Measurements from ENCODE around the gene SRA1.
A peak's percentile ranks its signal among the peaks of the same experiment; 100 is the strongest.

SRA1 gene

GRCh38 chr5:140567136-140567818 is 10.0 kb upstream of the SRA1 start:
- no peak overlapping the region for H3K4me3 ChIP-seq (ENCODE audit: low read depth, low read length)
- DNase-seq (ENCODE audit: low read depth) = no peak
- no peak for TF ChIP-seq CTCF (IDR thresholded peaks at IDR 0.05; ENCODE audit: low read depth, low read length, missing control alignments)

DNA sequence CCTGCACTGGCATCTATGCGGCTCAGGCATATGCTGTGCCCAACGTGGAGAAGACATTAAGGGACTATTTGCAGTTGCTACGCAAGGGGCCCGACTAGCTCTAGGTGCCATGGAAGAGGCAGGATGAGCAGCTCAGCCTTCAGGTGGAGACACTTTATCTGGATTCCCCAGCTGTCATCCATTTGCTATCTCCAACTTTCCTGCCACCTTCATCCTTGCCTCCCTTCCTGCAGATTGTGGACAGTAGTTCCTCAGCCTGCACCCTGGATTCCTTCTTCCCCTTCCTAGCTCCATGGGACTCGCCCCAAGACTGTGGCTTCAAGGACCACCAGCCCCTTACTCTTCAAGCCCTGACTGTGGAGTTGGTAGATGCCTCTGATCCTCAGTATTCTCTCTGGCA is 9.4 kb upstream of the SRA1 start:
- no peak for TF ChIP-seq CTCF (IDR thresholded peaks at IDR 0.05; ENCODE audit: low read depth, low read length, missing control alignments)
- DNase-seq (ENCODE audit: low read depth) = no peak
- no peak overlapping the region for H3K4me3 ChIP-seq (ENCODE audit: low read depth, low read length)

- H3K4me3 ChIP-seq (ENCODE audit: low read depth, low read length) = peak overlapping the region; percentile 80
- TF ChIP-seq CTCF (IDR thresholded peaks at IDR 0.05; ENCODE audit: low read depth, low read length, missing control alignments) = no peak
- no peak for DNase-seq (ENCODE audit: low read depth)
These were observed 8.5 kb upstream of the SRA1 start for GRCh38 chr5:140565780-140566095.

DNA sequence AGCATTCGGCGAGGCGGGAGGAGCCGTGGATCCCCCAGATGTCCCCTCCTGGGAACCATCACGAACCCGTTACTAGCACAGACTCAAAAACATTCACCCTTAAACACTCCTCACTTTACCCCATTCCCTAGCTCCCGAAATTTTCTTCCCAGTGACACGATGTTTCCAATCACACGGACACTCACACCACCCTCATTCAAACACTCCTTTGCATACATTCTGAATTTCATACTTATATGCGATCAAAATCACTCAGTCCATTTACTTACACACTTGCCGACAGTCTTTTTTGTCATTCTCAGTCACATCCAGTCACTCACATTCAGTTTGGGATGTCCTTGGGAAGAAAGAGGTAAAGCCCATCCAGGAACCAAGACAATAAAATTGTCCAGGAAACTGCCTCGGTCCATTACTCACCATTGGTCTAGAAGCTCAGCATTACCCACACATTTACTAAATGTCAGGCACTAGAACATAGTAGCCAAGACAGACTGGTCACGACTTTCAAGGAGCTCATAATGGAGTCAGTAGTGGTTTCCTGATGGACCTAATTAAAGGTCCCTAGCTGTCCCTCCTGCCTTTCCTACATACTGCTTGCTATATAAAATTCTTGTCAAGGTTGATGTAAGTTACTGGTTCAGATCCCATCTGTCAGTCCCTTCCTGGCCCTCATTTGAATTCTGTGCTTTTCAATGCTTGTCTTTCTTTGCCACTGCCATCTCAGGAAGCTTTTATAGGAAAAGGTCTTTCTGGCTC is 7.9 kb upstream of the SRA1 start:
- no peak for DNase-seq (ENCODE audit: low read depth)
- peak overlapping the region; percentile 80 for H3K4me3 ChIP-seq (ENCODE audit: low read depth, low read length)
- no peak for TF ChIP-seq CTCF (IDR thresholded peaks at IDR 0.05; ENCODE audit: low read depth, low read length, missing control alignments)

DNA sequence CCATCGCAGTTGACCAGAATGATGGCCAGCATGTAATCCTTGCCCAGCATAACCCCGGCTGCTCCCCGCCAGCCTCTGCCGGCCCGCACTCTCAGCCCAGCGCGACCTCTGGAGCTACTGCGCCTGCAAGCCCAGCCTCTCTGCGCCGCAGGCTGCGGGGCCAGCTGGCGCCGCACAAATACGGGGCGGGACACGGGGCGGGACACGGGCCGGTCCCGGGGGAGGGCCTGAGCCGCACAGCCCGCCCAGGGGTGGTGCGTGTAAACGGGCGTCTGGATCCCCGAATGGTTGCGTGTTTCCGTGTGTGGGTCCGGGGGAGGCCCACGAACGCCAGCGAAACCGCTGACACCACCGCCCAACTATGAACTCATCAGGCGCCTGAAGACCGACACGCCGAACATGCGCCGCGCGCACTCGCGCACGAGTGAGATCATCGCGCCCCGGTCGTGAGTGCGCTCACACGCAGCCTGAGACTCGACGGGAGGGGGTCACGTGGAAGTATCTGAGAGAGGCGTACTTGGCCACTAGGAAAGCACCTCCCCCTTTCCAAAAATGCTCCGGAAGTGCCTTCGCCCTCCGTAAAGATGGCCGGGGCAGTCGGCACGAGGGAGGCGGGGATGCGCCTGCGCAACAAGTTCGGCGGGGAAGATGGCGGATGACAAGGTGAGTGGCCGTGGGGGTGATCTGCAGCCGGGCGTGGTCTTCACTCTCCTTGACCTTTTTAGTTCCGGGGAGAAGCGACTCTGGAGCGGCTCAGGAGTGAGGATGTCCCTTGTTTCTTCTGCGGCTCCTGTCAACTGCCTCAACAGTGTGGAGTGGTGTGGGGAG is 7.1 kb upstream of the SRA1 start, which contains the start of the genes APBB3 and SLC35A4:
APBB3 (minus strand) TSS at position 403 of the 828 bp plus-strand sequence; CDS start at position 50, 353 bp downstream.
SLC35A4 (plus strand) TSS at position 633 of the 828 bp plus-strand sequence. CDS start 2,342 bp downstream, outside the sequence.
- DNase-seq (ENCODE audit: low read depth) = peak; percentile 97
- TF ChIP-seq CTCF (IDR thresholded peaks at IDR 0.05; ENCODE audit: low read depth, low read length, missing control alignments) = no peak
- peak within 1 kb of the TSS; percentile 80 for H3K4me3 ChIP-seq (ENCODE audit: low read depth, low read length)

DNA sequence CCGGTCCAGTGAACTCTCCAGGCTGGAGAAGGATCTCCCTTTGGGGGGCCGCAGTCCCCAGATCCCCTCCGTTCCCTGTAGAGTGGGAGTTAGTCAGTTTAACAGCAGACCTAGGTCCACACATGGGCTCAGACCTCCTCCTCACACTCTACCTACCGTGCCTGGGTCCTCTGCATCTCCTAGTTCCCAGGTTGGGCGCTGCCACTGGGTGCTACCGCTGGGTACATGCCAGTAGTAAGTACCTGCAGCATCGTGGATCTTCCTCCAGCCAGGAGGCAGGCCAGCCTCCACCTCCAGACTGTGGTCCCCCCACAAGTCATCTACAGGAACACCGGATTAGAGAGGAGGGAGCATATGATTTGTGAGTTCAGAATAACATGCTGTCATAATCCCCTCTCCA is 6.3 kb upstream of the SRA1 start:
- no peak for DNase-seq (ENCODE audit: low read depth)
- H3K4me3 ChIP-seq (ENCODE audit: low read depth, low read length) = peak overlapping the region; percentile 80
- TF ChIP-seq CTCF (IDR thresholded peaks at IDR 0.05; ENCODE audit: low read depth, low read length, missing control alignments) = no peak

Data from GM12864 (cell line).